Measurements from ENCODE around the gene MTUS2.
"Not testable (repeated sequence)": the region's sequence is repeated elsewhere in the genome, so short reads cannot be mapped to it uniquely, and the experiment has no call there.

Gene MTUS2

DNA sequence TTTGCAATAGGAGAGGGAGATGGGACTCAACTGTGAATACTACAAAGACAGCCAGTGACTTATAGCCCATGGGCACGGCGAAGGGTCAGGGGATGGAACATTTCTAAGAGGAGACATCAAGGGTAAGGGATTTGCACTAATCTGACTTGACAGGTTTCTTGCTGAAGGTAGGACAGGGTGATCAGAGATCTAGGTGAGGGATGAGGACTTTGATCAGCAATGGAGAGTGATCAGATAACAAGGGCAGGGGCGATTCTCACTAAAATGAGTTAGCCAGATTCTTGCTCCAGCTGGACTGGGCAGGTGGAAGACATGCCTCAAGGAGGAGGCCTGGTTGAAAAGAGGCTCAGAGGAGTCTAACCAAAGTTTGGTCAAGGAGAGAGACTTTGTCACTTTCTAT lies 566.1 kb downstream of the MTUS2 start:
- no peaks in the 10 kb centered on the region for H3K9me3 ChIP-seq (ENCODE audit: control insufficient read depth in 2 of 2, low read length in 2 of 2)
- no peaks in the 10 kb centered on the region for H3K36me3 ChIP-seq (ENCODE audit: control insufficient read depth in 2 of 2, insufficient read depth in 2 of 2, low read length in 2 of 2)
- no peak overlapping the region for H3K9ac ChIP-seq (ENCODE audit: low read length in 2 of 2)
- H3K4me3 ChIP-seq (ENCODE audit: low read length in 2 of 2): no peak overlapping the region
- H3K27me3 ChIP-seq (ENCODE audit: control insufficient read depth in 1 of 2, insufficient read depth in 2 of 2, low read length in 2 of 2): no peaks in the 10 kb centered on the region
- H3K27ac ChIP-seq (ENCODE audit: low read length): no peak overlapping the region
- no peaks in the 10 kb centered on the region for H3K4me1 ChIP-seq (ENCODE audit: control insufficient read depth, insufficient read depth, low read length)

DNA sequence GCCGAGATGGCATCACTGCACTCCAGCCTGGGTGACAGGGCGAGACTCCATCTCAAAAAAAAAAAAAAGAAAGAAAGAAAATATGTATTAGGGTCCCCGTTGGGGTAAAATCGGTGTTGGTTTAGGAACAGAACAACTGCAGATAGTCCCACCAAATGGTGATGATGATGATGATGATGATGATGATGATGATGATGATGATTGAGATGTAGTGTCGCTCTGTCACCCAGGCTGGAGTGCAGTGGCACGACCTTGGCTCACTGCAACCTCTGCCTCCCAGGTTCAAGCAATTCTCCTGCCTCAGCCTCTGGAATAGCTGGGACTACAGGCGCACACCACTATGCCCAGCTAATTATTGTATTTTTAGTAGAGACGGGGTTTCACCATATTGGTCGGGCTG lies 570.5 kb downstream of the MTUS2 start:
- H3K4me3 ChIP-seq (ENCODE audit: low read length in 2 of 2); H3K36me3 ChIP-seq (ENCODE audit: control insufficient read depth in 2 of 2, insufficient read depth in 2 of 2, low read length in 2 of 2); H3K27ac ChIP-seq (ENCODE audit: low read length): not testable (repeated sequence)

DNA sequence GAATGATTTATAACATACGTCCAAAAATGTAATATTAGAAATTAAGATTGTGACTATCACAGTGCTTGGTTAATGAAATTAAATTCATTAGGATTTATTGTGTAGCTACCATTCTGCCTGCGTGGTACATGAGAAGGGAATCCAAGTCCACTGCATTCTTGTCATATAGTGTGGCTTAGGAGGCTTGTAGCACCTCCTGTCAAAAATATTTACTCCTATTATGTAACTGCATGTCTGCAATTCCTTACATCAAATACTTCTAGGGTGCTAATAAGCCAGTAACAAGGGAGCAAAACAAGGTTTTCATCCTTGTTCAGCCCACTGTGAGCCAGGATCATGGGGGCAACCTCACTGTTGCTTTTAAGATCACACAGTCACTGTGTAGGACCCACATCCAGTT lies 576.3 kb downstream of the MTUS2 start:
- no peaks in the 10 kb centered on the region for H3K36me3 ChIP-seq (ENCODE audit: control insufficient read depth in 2 of 2, insufficient read depth in 2 of 2, low read length in 2 of 2)
- H3K27ac ChIP-seq (ENCODE audit: low read length): no peak overlapping the region
- H3K4me3 ChIP-seq (ENCODE audit: low read length in 2 of 2): no peak overlapping the region
- peaks cover 0 to 3% of the 10 kb centered on the region in 2 donors for H3K27me3 ChIP-seq (ENCODE audit: control insufficient read depth in 1 of 2, insufficient read depth in 2 of 2, low read length in 2 of 2)
- H3K9me3 ChIP-seq (ENCODE audit: control insufficient read depth in 2 of 2, low read length in 2 of 2): no peaks in the 10 kb centered on the region
- no peak overlapping the region for H3K9ac ChIP-seq (ENCODE audit: low read length in 2 of 2)
- H3K4me1 ChIP-seq (ENCODE audit: control insufficient read depth, insufficient read depth, low read length): no peaks in the 10 kb centered on the region

More for the DNA sequence above, 570.5 kb downstream of the MTUS2 start:
- H3K9me3 ChIP-seq (ENCODE audit: control insufficient read depth in 2 of 2, low read length in 2 of 2); H3K4me1 ChIP-seq (ENCODE audit: control insufficient read depth, insufficient read depth, low read length); H3K27me3 ChIP-seq (ENCODE audit: control insufficient read depth in 1 of 2, insufficient read depth in 2 of 2, low read length in 2 of 2); H3K9ac ChIP-seq (ENCODE audit: low read length in 2 of 2): not testable (repeated sequence)

DNA sequence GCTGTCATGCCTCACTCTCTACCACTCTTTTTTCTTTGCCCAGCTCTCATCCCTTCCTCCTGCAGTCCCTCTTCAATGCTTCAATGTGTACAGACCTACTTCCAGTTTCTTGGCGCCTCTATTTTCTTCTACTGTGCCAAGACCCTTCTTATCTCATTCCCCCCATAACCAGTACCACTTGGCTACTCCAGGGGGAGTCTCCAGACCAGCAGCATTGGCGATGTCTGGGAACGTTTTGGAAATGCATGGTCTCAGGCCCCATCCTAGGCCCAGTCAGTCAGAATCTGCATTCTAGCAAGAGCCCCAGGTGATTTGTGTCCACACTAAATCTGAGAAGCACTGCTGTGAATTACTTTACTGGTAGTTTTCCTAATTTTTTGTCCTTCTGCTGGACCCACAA lies 577.1 kb downstream of the MTUS2 start:
- no peaks in the 10 kb centered on the region for H3K4me1 ChIP-seq (ENCODE audit: control insufficient read depth, insufficient read depth, low read length)
- no peak overlapping the region for H3K9ac ChIP-seq (ENCODE audit: low read length in 2 of 2)
- H3K27ac ChIP-seq (ENCODE audit: low read length): no peak overlapping the region
- no peaks in the 10 kb centered on the region for H3K9me3 ChIP-seq (ENCODE audit: control insufficient read depth in 2 of 2, low read length in 2 of 2)
- no peak overlapping the region for H3K4me3 ChIP-seq (ENCODE audit: low read length in 2 of 2)
- H3K36me3 ChIP-seq (ENCODE audit: control insufficient read depth in 2 of 2, insufficient read depth in 2 of 2, low read length in 2 of 2): no peaks in the 10 kb centered on the region
- H3K27me3 ChIP-seq (ENCODE audit: control insufficient read depth in 1 of 2, insufficient read depth in 2 of 2, low read length in 2 of 2): peaks cover 0 to 3% of the 10 kb centered on the region in 2 donors

DNA sequence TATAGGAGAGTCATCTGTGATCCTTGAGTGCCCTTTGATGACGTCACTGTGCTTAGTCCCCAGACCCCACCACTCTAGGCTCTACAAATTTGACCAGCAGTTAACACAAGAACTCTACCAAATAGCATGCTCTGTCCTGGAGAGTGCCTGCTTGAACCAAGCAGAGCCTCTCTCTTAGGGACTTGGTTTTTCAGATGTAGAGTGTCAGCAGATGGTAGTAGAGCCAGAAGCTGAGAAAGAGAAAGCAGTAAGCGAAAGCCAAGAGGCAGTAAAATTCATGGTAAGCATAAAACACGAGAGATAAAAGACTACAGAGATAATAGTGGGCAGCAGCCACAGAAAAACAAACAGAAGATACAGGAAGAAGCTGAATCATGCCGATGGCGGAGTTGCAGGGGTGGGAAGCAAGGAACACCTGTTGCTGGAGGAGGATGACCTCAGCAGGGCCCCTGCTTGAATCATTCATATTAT lies 582.1 kb downstream of the MTUS2 start:
- Histone ChIP-seq H3K27ac (ENCODE audit: low read length) (no peak overlapping the region), H3K9me3 (ENCODE audit: control insufficient read depth in 2 of 2, low read length in 2 of 2) (no peaks in the 10 kb centered on the region), H3K9ac (ENCODE audit: low read length in 2 of 2) (no peak overlapping the region), H3K4me1 (ENCODE audit: control insufficient read depth, insufficient read depth, low read length) (no peaks in the 10 kb centered on the region), H3K27me3 (ENCODE audit: control insufficient read depth in 1 of 2, insufficient read depth in 2 of 2, low read length in 2 of 2) (no peaks in the 10 kb centered on the region), H3K4me3 (ENCODE audit: low read length in 2 of 2) (no peak overlapping the region), H3K36me3 (ENCODE audit: control insufficient read depth in 2 of 2, insufficient read depth in 2 of 2, low read length in 2 of 2) (no peaks in the 10 kb centered on the region)

DNA sequence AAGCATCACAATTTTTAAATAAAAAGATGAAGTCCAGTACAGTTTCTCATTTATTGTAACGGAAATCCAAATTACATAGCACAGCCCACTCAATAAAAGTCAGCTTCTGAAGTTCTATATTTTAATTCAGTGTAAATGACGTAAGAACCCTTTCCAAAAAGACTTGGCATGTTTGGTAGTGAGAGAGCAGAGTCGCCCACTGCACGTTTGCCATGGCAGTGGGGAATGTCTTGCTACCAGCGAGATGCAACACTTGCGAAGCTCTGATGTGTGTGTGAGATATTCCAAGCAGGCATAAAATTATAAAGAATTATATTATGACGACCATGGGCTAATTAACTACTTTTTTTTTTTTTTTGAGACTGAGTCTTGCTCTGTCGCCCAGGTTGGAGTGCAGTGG lies 585.3 kb downstream of the MTUS2 start:
- H3K9ac ChIP-seq (ENCODE audit: low read length in 2 of 2): no peak overlapping the region
- H3K27me3 ChIP-seq (ENCODE audit: control insufficient read depth in 1 of 2, insufficient read depth in 2 of 2, low read length in 2 of 2): no peaks in the 10 kb centered on the region
- no peak overlapping the region for H3K4me3 ChIP-seq (ENCODE audit: low read length in 2 of 2)
- no peak overlapping the region for H3K27ac ChIP-seq (ENCODE audit: low read length)
- no peaks in the 10 kb centered on the region for H3K9me3 ChIP-seq (ENCODE audit: control insufficient read depth in 2 of 2, low read length in 2 of 2)
- no peaks in the 10 kb centered on the region for H3K36me3 ChIP-seq (ENCODE audit: control insufficient read depth in 2 of 2, insufficient read depth in 2 of 2, low read length in 2 of 2)
- no peaks in the 10 kb centered on the region for H3K4me1 ChIP-seq (ENCODE audit: control insufficient read depth, insufficient read depth, low read length)

DNA sequence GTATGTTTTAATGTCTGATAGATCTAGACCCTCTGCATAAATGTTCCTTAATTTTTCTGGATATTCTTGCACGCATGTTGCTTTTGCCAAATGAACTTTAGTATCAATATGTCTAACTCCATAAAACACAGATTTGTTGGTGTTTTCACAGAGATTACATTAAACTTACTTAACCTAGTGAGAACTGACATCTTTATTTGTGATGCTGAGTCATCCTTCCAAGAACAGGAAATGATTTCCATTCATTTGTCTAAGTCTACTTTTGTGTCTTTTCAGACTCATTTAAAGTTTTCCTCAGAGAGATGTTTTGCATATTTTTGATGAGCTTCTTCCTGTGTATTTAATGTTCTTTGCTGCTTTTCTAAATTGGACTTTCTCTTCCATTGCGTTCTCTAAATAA lies 591.3 kb downstream of the MTUS2 start:
- Histone ChIP-seq H3K4me3 (ENCODE audit: low read length in 2 of 2) (no peak overlapping the region), H3K9ac (ENCODE audit: low read length in 2 of 2) (no peak overlapping the region), H3K4me1 (ENCODE audit: control insufficient read depth, insufficient read depth, low read length) (no peaks in the 10 kb centered on the region), H3K36me3 (ENCODE audit: control insufficient read depth in 2 of 2, insufficient read depth in 2 of 2, low read length in 2 of 2) (no peaks in the 10 kb centered on the region), H3K9me3 (ENCODE audit: control insufficient read depth in 2 of 2, low read length in 2 of 2) (no peaks in the 10 kb centered on the region), H3K27me3 (ENCODE audit: control insufficient read depth in 1 of 2, insufficient read depth in 2 of 2, low read length in 2 of 2) (no peaks in the 10 kb centered on the region), H3K27ac (ENCODE audit: low read length) (no peak overlapping the region)

DNA sequence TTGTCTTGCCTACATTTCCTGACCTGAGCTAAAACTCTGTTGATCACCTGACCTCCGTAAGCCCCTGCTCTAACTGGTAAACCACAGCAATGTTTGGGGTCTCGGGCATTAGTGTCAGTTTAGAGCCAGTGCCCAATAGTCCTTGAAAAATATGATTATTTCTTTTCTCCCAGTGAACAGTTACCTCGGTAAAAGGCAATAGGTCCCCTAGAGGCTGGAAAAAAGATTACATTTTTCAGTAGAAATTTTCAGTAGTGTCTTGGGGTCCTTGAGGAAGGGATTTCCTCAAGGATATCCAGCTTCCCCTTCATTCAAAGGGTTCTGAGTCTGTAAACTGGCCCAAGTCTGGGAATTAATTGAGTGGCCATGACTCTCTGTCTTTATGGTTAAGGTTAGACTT lies 597.9 kb downstream of the MTUS2 start:
- Histone ChIP-seq H3K27ac (ENCODE audit: low read length) (no peak overlapping the region), H3K27me3 (ENCODE audit: control insufficient read depth in 1 of 2, insufficient read depth in 2 of 2, low read length in 2 of 2) (no peaks in the 10 kb centered on the region), H3K4me1 (ENCODE audit: control insufficient read depth, insufficient read depth, low read length) (no peaks in the 10 kb centered on the region), H3K9ac (ENCODE audit: low read length in 2 of 2) (no peak overlapping the region), H3K36me3 (ENCODE audit: control insufficient read depth in 2 of 2, insufficient read depth in 2 of 2, low read length in 2 of 2) (no peaks in the 10 kb centered on the region), H3K9me3 (ENCODE audit: control insufficient read depth in 2 of 2, low read length in 2 of 2) (no peaks in the 10 kb centered on the region), H3K4me3 (ENCODE audit: low read length in 2 of 2) (no peak overlapping the region)

DNA sequence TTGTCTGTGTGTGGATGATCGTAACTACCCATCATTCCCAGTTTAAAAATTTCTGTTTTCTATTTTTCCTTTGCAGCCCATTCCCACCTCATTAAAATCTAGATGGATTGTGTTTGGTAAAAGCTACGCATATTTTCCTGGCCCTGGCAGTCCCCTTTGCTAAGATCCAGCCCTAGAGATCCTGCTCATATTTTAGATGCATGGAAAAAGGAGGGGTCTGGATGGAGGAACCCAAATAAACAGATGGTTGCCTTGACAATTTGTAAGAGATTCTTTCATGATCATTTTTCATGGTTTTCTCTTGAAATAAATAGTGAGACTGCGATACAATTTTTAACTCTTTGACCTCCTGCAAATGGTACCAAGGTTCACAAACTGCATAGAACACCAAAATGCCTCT lies 601.0 kb downstream of the MTUS2 start:
- Histone ChIP-seq H3K4me3 (ENCODE audit: low read length in 2 of 2) (no peak overlapping the region), H3K27me3 (ENCODE audit: control insufficient read depth in 1 of 2, insufficient read depth in 2 of 2, low read length in 2 of 2) (no peaks in the 10 kb centered on the region), H3K4me1 (ENCODE audit: control insufficient read depth, insufficient read depth, low read length) (no peaks in the 10 kb centered on the region), H3K27ac (ENCODE audit: low read length) (no peak overlapping the region), H3K9ac (ENCODE audit: low read length in 2 of 2) (no peak overlapping the region), H3K36me3 (ENCODE audit: control insufficient read depth in 2 of 2, insufficient read depth in 2 of 2, low read length in 2 of 2) (no peaks in the 10 kb centered on the region), H3K9me3 (ENCODE audit: control insufficient read depth in 2 of 2, low read length in 2 of 2) (no peaks in the 10 kb centered on the region)

DNA sequence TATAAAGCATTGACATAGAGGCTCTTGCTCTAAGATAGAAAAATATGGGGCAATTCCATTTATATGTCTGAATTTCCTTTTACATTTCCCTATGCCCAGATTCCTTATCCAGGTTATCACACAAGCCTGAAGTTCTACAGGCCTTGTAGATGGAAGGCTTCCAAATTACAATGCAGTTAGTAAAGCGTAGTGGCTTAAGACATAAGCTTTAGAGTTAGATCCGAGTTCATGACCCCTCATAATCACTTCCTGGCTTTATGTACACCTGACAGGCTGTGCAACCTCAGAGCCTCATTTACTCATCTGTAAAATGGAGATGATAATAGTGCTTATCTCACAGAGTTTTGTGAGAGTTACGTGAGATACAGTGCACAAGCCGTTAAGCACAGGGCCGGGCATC lies 601.9 kb downstream of the MTUS2 start:
- H3K9ac ChIP-seq (ENCODE audit: low read length in 2 of 2): no peak overlapping the region
- H3K27ac ChIP-seq (ENCODE audit: low read length): no peak overlapping the region
- H3K4me3 ChIP-seq (ENCODE audit: low read length in 2 of 2): no peak overlapping the region
- no peaks in the 10 kb centered on the region for H3K4me1 ChIP-seq (ENCODE audit: control insufficient read depth, insufficient read depth, low read length)
- H3K9me3 ChIP-seq (ENCODE audit: control insufficient read depth in 2 of 2, low read length in 2 of 2): peaks cover 0 to 2% of the 10 kb centered on the region in 2 donors
- no peaks in the 10 kb centered on the region for H3K27me3 ChIP-seq (ENCODE audit: control insufficient read depth in 1 of 2, insufficient read depth in 2 of 2, low read length in 2 of 2)
- H3K36me3 ChIP-seq (ENCODE audit: control insufficient read depth in 2 of 2, insufficient read depth in 2 of 2, low read length in 2 of 2): no peaks in the 10 kb centered on the region

DNA sequence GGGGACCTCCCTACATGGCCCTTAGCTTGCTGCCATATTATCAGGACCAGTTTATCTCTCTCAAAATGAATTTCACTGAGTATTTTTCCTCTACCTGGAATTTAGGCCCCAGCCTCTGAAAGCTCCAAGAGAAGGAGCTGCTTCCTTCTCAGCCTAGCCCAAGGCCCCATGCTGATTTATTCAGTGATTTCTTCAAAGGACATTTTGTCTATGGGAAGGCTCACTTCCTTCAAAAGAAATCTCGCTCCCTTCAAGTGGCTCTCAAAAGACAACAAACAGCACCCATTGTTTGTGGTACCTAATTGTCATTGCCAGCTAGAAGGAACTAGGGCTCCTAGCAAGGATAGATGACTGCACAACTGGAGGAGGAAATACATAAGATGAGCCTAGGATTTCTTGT lies 602.9 kb downstream of the MTUS2 start:
- Histone ChIP-seq H3K36me3 (ENCODE audit: control insufficient read depth in 2 of 2, insufficient read depth in 2 of 2, low read length in 2 of 2) (no peaks in the 10 kb centered on the region), H3K4me1 (ENCODE audit: control insufficient read depth, insufficient read depth, low read length) (no peaks in the 10 kb centered on the region), H3K27ac (ENCODE audit: low read length) (no peak overlapping the region), H3K9me3 (ENCODE audit: control insufficient read depth in 2 of 2, low read length in 2 of 2) (peaks cover 0 to 2% of the 10 kb centered on the region in 2 donors), H3K27me3 (ENCODE audit: control insufficient read depth in 1 of 2, insufficient read depth in 2 of 2, low read length in 2 of 2) (no peaks in the 10 kb centered on the region), H3K4me3 (ENCODE audit: low read length in 2 of 2) (no peak overlapping the region), H3K9ac (ENCODE audit: low read length in 2 of 2) (no peak overlapping the region)

Data from stomach smooth muscle (tissue), 2 donors.